HEK293 (cell line): ENCODE measurements around the gene CFI.

Source experiments
- CTCF ChIA-PET: fragments of 350-600 bp; formaldehyde crosslinking; extraction: SDS; loops from one replicate; lab custom pipeline; 2021; ENCODE audit warnings: antibody characterized with exemption; lab: Yijun Ruan, JAX
- POLR2A ChIA-PET: fragments of 300-600 bp; formaldehyde crosslinking; extraction: SDS; loops from one replicate; lab custom pipeline; 2020; ENCODE audit warnings: antibody characterized with exemption, inconsistent platforms; lab: Yijun Ruan, JAX
- H3K27ac ChIP-seq: fragments of 200-500 bp; sonication (Bioruptor generic); 2 replicates; pipeline ENCODE4 v1.5.1; 2014; ENCODE audit warnings: low read depth, low read length, control low read depth, inconsistent platforms; ENCODE audit errors: extremely low read depth
- H3K36me3 ChIP-seq, 2 experiments: fragments of 200-500 bp in 1 of 2; sonication (Bioruptor generic) in 1 of 2; 1 replicate in 1 of 2; 2 replicates in 1 of 2; pipeline ENCODE4 v1.5.1; 2014 to 2017; ENCODE audit warnings: inconsistent platforms in 2 of 2, low read length in 2 of 2; ENCODE audit not compliant: control insufficient read depth in 2 of 2, insufficient read depth in 1 of 2
- H3K4me1 ChIP-seq: fragments of 200-500 bp; sonication (Bioruptor generic); 2 replicates; pipeline ENCODE4 v1.5.1; 2014; ENCODE audit warnings: mild to moderate bottlenecking, low read length, inconsistent platforms; ENCODE audit not compliant: control insufficient read depth, insufficient read depth
- H3K4me3 ChIP-seq: 2 replicates; pipeline ENCODE4 v1.5.1; 2011; ENCODE audit warnings: low read depth, mild to moderate bottlenecking, control low read depth, low read length, moderate library complexity
- H3K9me3 ChIP-seq: fragments of 200-500 bp; sonication (Bioruptor generic); 2 replicates; pipeline ENCODE4 v1.5.1; 2014; ENCODE audit warnings: low read depth, low read length, inconsistent platforms; ENCODE audit not compliant: control insufficient read depth, insufficient read depth
- GLIS2 ChIP-seq: fragments of 450-650 bp; formaldehyde crosslinking; IDR thresholded peaks from 2 replicates; pipeline ENCODE4 v1.5.1; 2016; ENCODE audit warnings: missing biosample characterization, missing genetic modification characterization
- HIC1 ChIP-seq: fragments of 450-650 bp; formaldehyde crosslinking; IDR thresholded peaks from 2 replicates; pipeline ENCODE4 v1.5.1; 2016; ENCODE audit warnings: missing biosample characterization, missing genetic modification characterization
- IKZF3 ChIP-seq: fragments of 450-650 bp; IDR thresholded peaks from 2 replicates; pipeline ENCODE4 v1.5.0; 2018; ENCODE audit warnings: missing biosample characterization, mild to moderate bottlenecking, missing genetic modification characterization, moderate library complexity
- KLF1 ChIP-seq: fragments of 450-650 bp; formaldehyde crosslinking; IDR thresholded peaks from 2 replicates; pipeline ENCODE4 v1.5.1; 2016; ENCODE audit warnings: missing biosample characterization, missing genetic modification characterization
- SP2 ChIP-seq: fragments of 450-650 bp; formaldehyde crosslinking; IDR thresholded peaks from 2 replicates; pipeline ENCODE4 v1.5.1; 2016; ENCODE audit warnings: missing biosample characterization, missing genetic modification characterization
- ZBTB20 ChIP-seq: fragments of 450-650 bp; formaldehyde crosslinking; IDR thresholded peaks from 2 replicates; pipeline ENCODE4 v1.5.1; 2016; ENCODE audit warnings: missing biosample characterization, missing genetic modification characterization
- ZBTB21 ChIP-seq: fragments of 450-650 bp; formaldehyde crosslinking; IDR thresholded peaks from 2 replicates; pipeline ENCODE4 v1.5.1; 2017; ENCODE audit warnings: missing biosample characterization, missing genetic modification characterization
- ZBTB26 ChIP-seq: fragments of 450-650 bp; formaldehyde crosslinking; optimal IDR thresholded peaks from 2 replicates; pipeline ENCODE3; 2016; ENCODE audit warnings: missing biosample characterization, mild to moderate bottlenecking, missing genetic modification characterization
- ZBTB8A ChIP-seq: fragments of 450-650 bp; formaldehyde crosslinking; IDR thresholded peaks from 2 replicates; pipeline ENCODE4 v1.5.1; 2016; ENCODE audit warnings: missing biosample characterization, missing genetic modification characterization
- ZEB2 ChIP-seq: fragments of 450-650 bp; formaldehyde crosslinking; IDR thresholded peaks from 2 replicates; pipeline ENCODE4 v1.5.1; 2016; ENCODE audit warnings: missing biosample characterization, missing genetic modification characterization
- ZFP41 ChIP-seq: fragments of 450-650 bp; formaldehyde crosslinking; IDR thresholded peaks from 2 replicates; pipeline ENCODE4 v1.5.1; 2016; ENCODE audit warnings: missing biosample characterization, missing genetic modification characterization, borderline replicate concordance
- ZNF2 ChIP-seq: fragments of 450-650 bp; formaldehyde crosslinking; IDR thresholded peaks from 2 replicates; pipeline ENCODE4 v1.5.1; 2016; ENCODE audit warnings: missing biosample characterization, missing genetic modification characterization
- ZNF341 ChIP-seq: fragments of 450-650 bp; formaldehyde crosslinking; IDR thresholded peaks from 2 replicates; pipeline ENCODE4; 2016; ENCODE audit warnings: low read depth, missing biosample characterization, missing genetic modification characterization
- ZNF37A ChIP-seq: fragments of 450-650 bp; IDR thresholded peaks from 2 replicates; pipeline ENCODE4 v1.5.1; 2018; ENCODE audit warnings: missing biosample characterization, missing genetic modification characterization
- ZNF426 ChIP-seq: fragments of 450-650 bp; formaldehyde crosslinking; IDR thresholded peaks from 2 replicates; pipeline ENCODE4 v1.5.1; 2017; ENCODE audit warnings: missing biosample characterization, missing genetic modification characterization, mild to moderate bottlenecking, inconsistent platforms, moderate library complexity
- ZNF449 ChIP-seq: fragments of 450-650 bp; formaldehyde crosslinking; IDR thresholded peaks from 2 replicates; pipeline ENCODE4 v1.5.1; 2017; ENCODE audit warnings: missing biosample characterization, mild to moderate bottlenecking, missing genetic modification characterization, moderate library complexity
- ZNF473 ChIP-seq: fragments of 450-650 bp; formaldehyde crosslinking; IDR thresholded peaks from 2 replicates; pipeline ENCODE4 v1.5.1; 2017; ENCODE audit warnings: missing biosample characterization, missing genetic modification characterization
- ZNF510 ChIP-seq: fragments of 450-650 bp; formaldehyde crosslinking; IDR thresholded peaks from 2 replicates; pipeline ENCODE4 v1.5.1; 2018; ENCODE audit warnings: mild to moderate bottlenecking, missing genetic modification characterization, missing biosample characterization; ENCODE audit not compliant: insufficient replicate concordance
- ZNF624 ChIP-seq: fragments of 450-650 bp; formaldehyde crosslinking; IDR thresholded peaks from 2 replicates; pipeline ENCODE4 v1.5.1; 2017; ENCODE audit warnings: missing biosample characterization, missing genetic modification characterization
- ZNF629 ChIP-seq: fragments of 450-650 bp; formaldehyde crosslinking; IDR thresholded peaks from 2 replicates; pipeline ENCODE4 v1.5.1; 2017; ENCODE audit warnings: missing biosample characterization, missing genetic modification characterization
- ZNF660 ChIP-seq: fragments of 450-650 bp; IDR thresholded peaks from 2 replicates; pipeline ENCODE4 v1.5.1; 2018; ENCODE audit warnings: missing biosample characterization, mild to moderate bottlenecking, missing genetic modification characterization
- ZSCAN16 ChIP-seq: fragments of 450-650 bp; formaldehyde crosslinking; IDR thresholded peaks from 2 replicates; pipeline ENCODE4 v1.5.1; 2016; ENCODE audit warnings: missing biosample characterization, missing genetic modification characterization
- ZXDB ChIP-seq: fragments of 450-650 bp; formaldehyde crosslinking; IDR thresholded peaks from 2 replicates; pipeline ENCODE4 v1.5.1; 2016; ENCODE audit warnings: missing biosample characterization, missing genetic modification characterization
- TF ChIP-seq, protein P1 (sequence below): IDR thresholded peaks from 2 replicates; pipeline ENCODE4 v1.6.1; 2011; ENCODE audit warnings: mild to moderate bottlenecking, low read depth, low read length, borderline replicate concordance
- TF ChIP-seq, protein P2 (sequence below): fragments of 450-650 bp; formaldehyde crosslinking; IDR thresholded peaks from 2 replicates; pipeline ENCODE4 v1.5.1; 2016; ENCODE audit warnings: missing biosample characterization, missing genetic modification characterization

Gene CFI

GRCh38 chr4:109730619-109731545 lies 70.9 kb downstream of the CFI start (continued):
- TF ChIP-seq IKZF3 (tag by site-specific recombination) (0 out of 2 replicates have a peak, but pooled peaks have one; percentile 39), ZNF473 (no peak)

DNA sequence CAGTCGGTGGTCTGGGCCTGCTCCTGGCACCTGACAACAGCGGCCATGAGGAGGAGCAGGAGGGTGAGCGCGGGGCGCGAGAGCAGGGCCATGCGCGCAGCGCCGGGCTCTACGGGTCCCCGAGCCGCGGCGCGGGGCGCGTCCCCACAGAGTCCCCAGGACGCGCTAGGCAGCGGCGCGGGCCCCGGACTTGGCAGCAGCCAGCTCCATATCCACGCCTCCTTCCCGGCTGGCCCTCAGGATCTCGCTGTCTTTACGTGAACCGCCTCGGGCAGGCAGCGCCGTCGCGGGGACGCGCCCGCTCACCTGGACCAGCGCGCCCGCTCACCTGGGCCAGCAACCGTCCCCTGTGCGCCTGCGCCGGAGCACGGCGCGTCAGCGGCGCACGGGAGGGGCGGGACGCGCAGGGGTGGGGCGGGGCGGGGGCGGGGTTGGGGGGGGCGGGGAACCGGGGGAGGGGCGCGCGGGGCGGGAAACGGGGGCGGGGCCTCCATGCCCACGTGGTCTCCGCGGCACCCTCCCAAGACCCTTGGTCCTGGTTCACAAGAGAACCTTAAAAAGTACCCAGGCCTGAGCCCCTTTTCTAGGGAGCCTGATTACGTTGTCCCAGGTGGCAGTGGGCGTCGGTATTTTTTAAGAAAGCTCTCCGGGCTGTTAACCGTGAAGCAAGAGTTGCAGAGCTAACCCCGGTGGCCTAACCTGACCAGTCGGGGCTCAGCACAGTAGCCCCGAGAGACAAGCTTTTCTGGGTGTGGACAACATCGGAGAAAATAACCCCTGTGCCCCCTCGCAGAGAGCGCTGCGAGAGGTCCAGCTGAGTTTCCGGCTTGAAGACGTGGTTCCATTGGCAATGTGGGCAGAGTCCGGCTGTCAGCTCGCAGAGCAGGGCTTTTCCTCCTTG lies 71.8 kb downstream of the CFI start, which contains the start of gene PLA2G12A:
PLA2G12A (minus strand) TSS at position 353 of the 901 bp plus-strand sequence; CDS start at position 92, 261 bp downstream.
- CTCF ChIA-PET = interaction anchor here (0.5 kb wide), 1 partner anchor 32 kb away, joined by 5 read pairs; no protein-coding TSS in a partner anchor
- Histone ChIP-seq H3K36me3 (peaks cover 0 to 13% of the 10 kb centered on the region in 2 experiments; a peak in 1 of 3 replicates), H3K4me1 (no peaks in the 10 kb centered on the region), H3K9me3 (no peaks in the 10 kb centered on the region), H3K4me3 (peak within 1 kb of the TSS; percentile 88), H3K27ac (peak within 1 kb of the TSS; percentile 59; the same call in 1 of the 2 replicates)
- POLR2A ChIA-PET = interaction anchor here (0.6 to 1.5 kb wide), 4 partner anchors 25 to 170 kb away, joined by 3 to 6 read pairs (median 4); partner anchors contain the start of genes CASP6 and MCUB
- TF ChIP-seq ZNF624 (tag by site-specific recombination) (no peak), ZEB2 (tag by site-specific recombination) (peak; percentile 61), ZNF510 (tag by site-specific recombination) (no peak), SP2 (tag by site-specific recombination) (0 out of 2 replicates have a peak, but pooled peaks have one; percentile 22), ZNF2 (tag by site-specific recombination) (peak; percentile 30; the same call in 1 of the 2 replicates), ZNF449 (0 out of 2 replicates have a peak, but pooled peaks have one; percentile 24), ZNF660 (tag by site-specific recombination) (0 out of 2 replicates have a peak, but pooled peaks have one; percentile 14), ZBTB8A (peak; percentile 40), GLIS2 (tag by site-specific recombination) (peak; percentile 43), ZBTB21 (tag by site-specific recombination) (no peak), KLF1 (tag by site-specific recombination) (peak; percentile 11; the same call in 1 of the 2 replicates), ZNF426 (tag by site-specific recombination) (no peak), ZBTB26 (peak; percentile 98), ZNF37A (tag by site-specific recombination) (no peak), ZSCAN16 (tag by site-specific recombination) (no peak), HIC1 (tag by site-specific recombination) (peak; percentile 59; the same call in 1 of the 2 replicates), ZNF341 (tag by site-specific recombination) (peak; percentile 73; the same call in 1 of the 2 replicates), ZBTB20 (tag by site-specific recombination) (peak; percentile 45; the same call in 1 of the 2 replicates), ZNF629 (no peak), ZFP41 (tag by site-specific recombination) (no peak), ZXDB (tag by site-specific recombination) (peak; percentile 4; the same call in 1 of the 2 replicates)
- TF ChIP-seq, protein P1, sequence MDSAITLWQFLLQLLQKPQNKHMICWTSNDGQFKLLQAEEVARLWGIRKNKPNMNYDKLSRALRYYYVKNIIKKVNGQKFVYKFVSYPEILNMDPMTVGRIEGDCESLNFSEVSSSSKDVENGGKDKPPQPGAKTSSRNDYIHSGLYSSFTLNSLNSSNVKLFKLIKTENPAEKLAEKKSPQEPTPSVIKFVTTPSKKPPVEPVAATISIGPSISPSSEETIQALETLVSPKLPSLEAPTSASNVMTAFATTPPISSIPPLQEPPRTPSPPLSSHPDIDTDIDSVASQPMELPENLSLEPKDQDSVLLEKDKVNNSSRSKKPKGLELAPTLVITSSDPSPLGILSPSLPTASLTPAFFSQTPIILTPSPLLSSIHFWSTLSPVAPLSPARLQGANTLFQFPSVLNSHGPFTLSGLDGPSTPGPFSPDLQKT = no peak
- TF ChIP-seq, protein P2, sequence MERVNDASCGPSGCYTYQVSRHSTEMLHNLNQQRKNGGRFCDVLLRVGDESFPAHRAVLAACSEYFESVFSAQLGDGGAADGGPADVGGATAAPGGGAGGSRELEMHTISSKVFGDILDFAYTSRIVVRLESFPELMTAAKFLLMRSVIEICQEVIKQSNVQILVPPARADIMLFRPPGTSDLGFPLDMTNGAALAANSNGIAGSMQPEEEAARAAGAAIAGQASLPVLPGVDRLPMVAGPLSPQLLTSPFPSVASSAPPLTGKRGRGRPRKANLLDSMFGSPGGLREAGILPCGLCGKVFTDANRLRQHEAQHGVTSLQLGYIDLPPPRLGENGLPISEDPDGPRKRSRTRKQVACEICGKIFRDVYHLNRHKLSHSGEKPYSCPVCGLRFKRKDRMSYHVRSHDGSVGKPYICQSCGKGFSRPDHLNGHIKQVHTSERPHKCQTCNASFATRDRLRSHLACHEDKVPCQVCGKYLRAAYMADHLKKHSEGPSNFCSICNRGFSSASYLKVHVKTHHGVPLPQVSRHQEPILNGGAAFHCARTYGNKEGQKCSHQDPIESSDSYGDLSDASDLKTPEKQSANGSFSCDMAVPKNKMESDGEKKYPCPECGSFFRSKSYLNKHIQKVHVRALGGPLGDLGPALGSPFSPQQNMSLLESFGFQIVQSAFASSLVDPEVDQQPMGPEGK (tag by site-specific recombination) = 0 out of 2 replicates have a peak, but pooled peaks have one; percentile 33
